SK-N-SH treated with all-trans-retinoic acid at 6 μM for 48 hours (cell line): ENCODE results near the gene SYNE1.

Experiments used
- ATAC-seq: fragments of 200-7000 bp; cut with Tn5 transposase; 3 replicates; pipeline ENCODE4 v1.9.1; 2020; ENCODE audit warnings: mild to moderate bottlenecking, moderate library complexity
- CREB5 ChIP-seq: fragments of 250-450 bp; sonication (Bioruptor Pico); IDR thresholded peaks from 2 replicates; pipeline ENCODE4 v1.5.1; 2020; ENCODE audit warnings: low read depth, mild to moderate bottlenecking, moderate library complexity
- CSDC2 ChIP-seq: fragments of 250-450 bp; sonication (Bioruptor Pico); IDR thresholded peaks from 2 replicates; pipeline ENCODE4 v1.5.0; 2020; ENCODE audit warnings: mild to moderate bottlenecking, moderate library complexity
- CSRNP3 ChIP-seq: fragments of 250-450 bp; sonication (Bioruptor Pico); IDR thresholded peaks from 2 replicates; pipeline ENCODE4 v1.5.1; 2021; ENCODE audit warnings: mild to moderate bottlenecking, moderate library complexity
- ESRRG ChIP-seq: fragments of 250-450 bp; sonication (Bioruptor Pico); IDR thresholded peaks from 2 replicates; pipeline ENCODE4 v1.6.1; 2021; ENCODE audit warnings: mild to moderate bottlenecking
- GLIS3 ChIP-seq: fragments of 250-450 bp; sonication (Bioruptor Pico); IDR thresholded peaks from 2 replicates; pipeline ENCODE4 v1.5.0; 2020; ENCODE audit warnings: mild to moderate bottlenecking, moderate library complexity
- OSR1 ChIP-seq: fragments of 250-450 bp; sonication (Bioruptor Pico); IDR thresholded peaks from 2 replicates; pipeline ENCODE4 v1.8.0; 2022; ENCODE audit warnings: moderate library complexity, mild to moderate bottlenecking, inconsistent platforms
- POU6F1 ChIP-seq: fragments of 250-450 bp; sonication (Bioruptor Pico); IDR thresholded peaks from 2 replicates; pipeline ENCODE4 v1.8.0; 2021; ENCODE audit warnings: low read depth, mild to moderate bottlenecking, moderate library complexity, borderline replicate concordance
- PPARA ChIP-seq: fragments of 250-450 bp; sonication (Bioruptor Pico); IDR thresholded peaks from 2 replicates; pipeline ENCODE4 v1.5.0; 2020; ENCODE audit warnings: mild to moderate bottlenecking, borderline replicate concordance
- RARB ChIP-seq: fragments of 250-450 bp; sonication (Bioruptor Pico); IDR thresholded peaks from 2 replicates; pipeline ENCODE4 v1.8.0; 2021; ENCODE audit warnings: mild to moderate bottlenecking, moderate library complexity
- TCF4 ChIP-seq: fragments of 250-450 bp; sonication (Bioruptor Pico); IDR thresholded peaks from 2 replicates; pipeline ENCODE4 v1.8.0; 2021; ENCODE audit warnings: mild to moderate bottlenecking, moderate library complexity, borderline replicate concordance
- TOX ChIP-seq: fragments of 250-450 bp; sonication (Bioruptor Pico); IDR thresholded peaks from 2 replicates; pipeline ENCODE4 v1.8.0; 2021; ENCODE audit warnings: mild to moderate bottlenecking, moderate library complexity, borderline replicate concordance
- ZFP3 ChIP-seq: fragments of 250-450 bp; sonication (Bioruptor Pico); IDR thresholded peaks from 2 replicates; pipeline ENCODE4 v1.5.0; 2020; ENCODE audit warnings: mild to moderate bottlenecking, moderate library complexity
- ZNF565 ChIP-seq: fragments of 450-650 bp; formaldehyde crosslinking; conservative IDR thresholded peaks from 2 replicates; pipeline ENCODE4 v1.5.0; 2020; ENCODE audit warnings: low read depth, mild to moderate bottlenecking, moderate library complexity
- ZNF70 ChIP-seq: fragments of 450-650 bp; formaldehyde crosslinking; IDR thresholded peaks from 2 replicates; pipeline ENCODE4 v1.5.0; 2020; ENCODE audit warnings: mild to moderate bottlenecking, moderate library complexity
- ZNF8 ChIP-seq: fragments of 450-650 bp; formaldehyde crosslinking; IDR thresholded peaks from 2 replicates; pipeline ENCODE4 v1.5.0; 2020; ENCODE audit warnings: mild to moderate bottlenecking, moderate library complexity
- TF ChIP-seq, protein P1 (sequence below): fragments of 250-450 bp; sonication (Bioruptor Pico); IDR thresholded peaks from 2 replicates; pipeline ENCODE4 v1.8.0; 2020; ENCODE audit warnings: mild to moderate bottlenecking, moderate library complexity, borderline replicate concordance

SYNE1 gene

GRCh38 chr6:152270301-152270925 is 366.7 kb downstream of the SYNE1 start (continued):
- TF ChIP-seq CSRNP3 (CRISPR knock-in tag) (no peak), PPARA (CRISPR knock-in tag) (no peak)

GRCh38 chr6:152268846-152269442 is 368.2 kb downstream of the SYNE1 start:
- TF ChIP-seq GLIS3 (CRISPR knock-in tag) (no peak), POU6F1 (CRISPR knock-in tag) (no peak), CSRNP3 (CRISPR knock-in tag) (no peak), ZNF565 (CRISPR knock-in tag) (no peak), OSR1 (no peak), ZFP3 (CRISPR knock-in tag) (no peak), TCF4 (CRISPR knock-in tag) (no peak), RARB (CRISPR knock-in tag) (no peak), ZNF70 (CRISPR knock-in tag) (no peak), ZNF8 (CRISPR knock-in tag) (no peak)
- no peak for ATAC-seq

DNA sequence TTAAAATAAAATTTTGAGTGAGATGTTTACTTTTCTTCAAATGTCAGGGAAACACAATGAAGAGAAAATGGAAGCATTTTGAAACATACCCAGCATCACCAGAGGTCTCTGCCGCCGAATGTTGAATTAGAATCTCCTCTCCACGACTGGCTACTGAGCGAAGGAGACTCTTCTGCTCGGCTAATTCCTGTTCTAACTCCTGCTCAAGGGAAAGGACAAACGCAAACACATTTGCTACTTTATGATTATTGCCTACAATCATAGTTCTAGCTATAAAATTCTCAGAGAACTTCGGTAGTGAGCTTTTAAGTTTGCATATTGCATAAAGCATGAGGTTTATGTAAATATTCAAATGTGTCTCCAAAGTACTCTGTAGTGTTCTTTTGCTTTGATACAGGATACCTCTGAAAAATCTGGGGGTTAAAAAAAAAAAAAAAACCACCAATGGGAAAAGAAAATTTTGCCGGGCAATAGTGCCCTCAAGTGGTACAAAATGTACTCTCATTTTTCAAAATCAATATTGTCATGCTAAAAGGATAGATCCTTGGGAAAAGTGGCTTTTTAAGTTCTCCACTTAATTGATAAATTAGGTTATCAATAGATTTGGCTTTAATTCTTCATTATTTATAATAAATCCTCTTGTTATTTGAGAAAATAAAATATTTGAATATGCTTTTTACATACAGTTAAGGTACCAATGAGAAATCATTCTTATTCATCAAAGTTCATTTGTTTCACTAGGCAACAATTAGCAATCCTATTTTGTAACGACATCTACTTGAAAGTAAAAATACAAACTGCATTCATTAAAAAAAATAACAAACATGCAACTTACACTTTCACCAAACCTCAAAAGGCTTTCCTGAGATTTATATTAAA is 369.0 kb downstream of the SYNE1 start:
- TF ChIP-seq ZNF8 (CRISPR knock-in tag) (no peak), CREB5 (CRISPR knock-in tag) (no peak), GLIS3 (CRISPR knock-in tag) (no peak), ZNF565 (CRISPR knock-in tag) (no peak), TOX (CRISPR knock-in tag) (no peak), CSDC2 (no peak), CSRNP3 (CRISPR knock-in tag) (no peak), ESRRG (CRISPR knock-in tag) (no peak)
- TF ChIP-seq, protein P1, sequence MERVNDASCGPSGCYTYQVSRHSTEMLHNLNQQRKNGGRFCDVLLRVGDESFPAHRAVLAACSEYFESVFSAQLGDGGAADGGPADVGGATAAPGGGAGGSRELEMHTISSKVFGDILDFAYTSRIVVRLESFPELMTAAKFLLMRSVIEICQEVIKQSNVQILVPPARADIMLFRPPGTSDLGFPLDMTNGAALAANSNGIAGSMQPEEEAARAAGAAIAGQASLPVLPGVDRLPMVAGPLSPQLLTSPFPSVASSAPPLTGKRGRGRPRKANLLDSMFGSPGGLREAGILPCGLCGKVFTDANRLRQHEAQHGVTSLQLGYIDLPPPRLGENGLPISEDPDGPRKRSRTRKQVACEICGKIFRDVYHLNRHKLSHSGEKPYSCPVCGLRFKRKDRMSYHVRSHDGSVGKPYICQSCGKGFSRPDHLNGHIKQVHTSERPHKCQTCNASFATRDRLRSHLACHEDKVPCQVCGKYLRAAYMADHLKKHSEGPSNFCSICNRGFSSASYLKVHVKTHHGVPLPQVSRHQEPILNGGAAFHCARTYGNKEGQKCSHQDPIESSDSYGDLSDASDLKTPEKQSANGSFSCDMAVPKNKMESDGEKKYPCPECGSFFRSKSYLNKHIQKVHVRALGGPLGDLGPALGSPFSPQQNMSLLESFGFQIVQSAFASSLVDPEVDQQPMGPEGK, result no peak
- peak; percentile 28; the same call in 2 of the 3 replicates for ATAC-seq
